Activated CD4-positive, alpha-beta T cell treated with anti-CD3 and anti-CD28 coated beads, Interleukin-2, amount 50 U/mL, for 48 hours (primary cell): ENCODE results near the gene HM13.

Source experiments
- DNase-seq, 2 experiments: peaks; one replicate each; pipeline ENCODE4 v3.0.0-alpha.2; 2020

HM13 gene

DNA sequence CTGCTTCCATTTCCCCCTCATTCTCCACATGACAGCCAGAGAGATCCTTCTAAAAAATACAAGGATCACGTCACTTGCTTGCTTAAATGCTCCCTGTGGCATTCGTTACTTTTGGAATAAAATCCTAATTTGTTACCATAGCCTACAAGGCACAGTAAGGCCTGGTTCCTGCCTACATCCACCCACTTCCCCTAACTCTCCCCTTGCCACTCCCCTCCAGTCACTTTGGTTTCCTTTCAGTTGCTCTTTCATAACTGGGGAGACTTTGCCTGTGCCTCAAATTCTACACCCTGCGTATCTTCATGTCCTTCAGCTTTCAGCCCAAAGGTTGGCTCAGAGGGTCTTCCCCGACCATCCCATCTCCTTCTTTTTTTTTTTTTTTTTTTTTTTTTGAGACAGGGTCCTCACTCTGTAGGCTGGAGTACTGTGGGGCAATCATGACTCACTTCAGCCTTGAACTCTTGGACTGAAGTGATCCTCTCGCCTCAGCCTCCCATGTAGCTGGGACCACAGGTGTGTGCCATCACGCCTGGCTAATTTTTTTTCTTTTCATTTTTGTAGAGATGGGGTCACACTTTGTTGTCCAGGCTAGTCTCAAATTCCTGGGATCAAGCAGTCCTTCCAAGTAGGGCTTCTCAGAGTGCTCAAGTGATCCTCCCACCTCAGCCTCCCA lies 103.3 kb downstream of the HM13 start:
- DNase-seq: no peak
